Measurements from ENCODE around the gene HSPA4.
"Not testable (repeated sequence)": the region's sequence is repeated elsewhere in the genome, so short reads cannot be mapped to it uniquely, and the experiment has no call there.

Gene HSPA4

GRCh38 chr5:133050521-133050920 is 1.3 kb upstream of the HSPA4 start:
- DNase-seq (ENCODE audit: low spot score): no peak

DNA sequence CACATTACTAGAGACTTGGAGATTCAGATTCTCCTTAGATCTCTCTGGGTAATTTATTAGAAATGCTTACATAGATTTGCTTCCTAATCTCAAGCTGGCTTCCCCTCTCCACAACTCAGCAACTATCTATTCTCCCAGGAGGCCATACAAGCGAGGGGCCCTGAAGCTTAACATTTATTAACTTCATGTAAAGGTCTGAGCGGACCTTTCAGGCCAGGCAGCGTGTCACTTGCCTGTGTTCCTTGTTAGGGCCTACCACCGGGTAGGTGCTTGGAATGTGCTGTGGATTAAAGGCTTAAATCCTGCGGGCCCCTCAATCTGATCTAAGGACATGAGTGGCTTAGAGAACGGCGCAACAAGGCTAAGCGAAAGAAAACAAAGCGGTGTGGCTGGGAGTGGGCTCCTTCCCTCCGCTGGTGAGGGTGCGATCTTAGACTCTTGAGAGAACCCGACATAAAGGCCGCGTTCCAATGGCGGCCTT is 712 bp upstream of the HSPA4 start:
- no peak for DNase-seq (ENCODE audit: low spot score)

DNA sequence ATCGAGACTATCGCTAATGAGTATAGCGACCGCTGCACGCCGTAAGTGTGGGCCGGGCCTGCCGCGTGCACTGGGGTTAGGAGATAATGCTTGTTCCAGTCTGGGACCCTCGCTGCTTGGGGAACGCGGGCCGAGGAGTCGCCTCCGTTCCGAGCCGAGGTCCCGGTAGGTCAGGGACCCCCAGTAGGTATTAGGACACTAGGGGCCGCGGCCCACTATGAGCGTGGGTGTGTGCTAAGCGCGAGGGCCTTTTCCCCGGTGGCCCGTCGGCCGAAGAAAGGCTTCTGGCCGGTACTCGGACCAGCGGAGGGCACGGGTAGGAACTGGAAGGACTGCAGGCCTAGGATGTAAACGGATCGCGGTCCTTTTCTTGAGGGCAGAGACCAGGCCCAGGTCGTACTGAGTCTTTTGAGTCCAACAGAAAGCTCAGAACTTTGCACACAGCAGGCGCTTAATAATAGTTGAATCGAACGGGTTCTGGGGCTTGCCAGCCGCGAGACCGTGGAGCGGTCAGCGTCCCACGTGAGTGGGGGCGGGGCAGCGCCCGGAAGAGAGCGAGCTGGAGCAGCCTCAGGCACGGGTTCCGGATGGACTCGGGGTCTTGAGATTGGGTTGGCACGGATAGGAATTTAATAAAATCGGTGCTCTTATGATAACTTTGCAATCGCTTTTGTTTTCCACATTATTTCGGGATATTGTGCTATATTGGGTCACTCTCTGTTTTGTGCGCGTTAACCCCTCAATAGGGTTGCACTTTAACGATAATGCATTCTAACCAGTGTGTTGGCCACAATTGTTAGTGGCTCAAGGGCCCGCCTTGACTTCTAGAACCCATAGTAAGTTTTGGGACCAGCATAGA is 733 bp downstream of the HSPA4 start:
- DNase-seq (ENCODE audit: low spot score): peak; percentile 81

- no peak for DNase-seq (ENCODE audit: low spot score)
Observed at GRCh38 chr5:133053448-133053847, 1.6 kb downstream of the HSPA4 start.

GRCh38 chr5:133054697-133055471 is 3.1 kb downstream of the HSPA4 start:
- DNase-seq (ENCODE audit: low spot score): no peak

- no peak for DNase-seq (ENCODE audit: low spot score)
Observed at GRCh38 chr5:133056891-133057290, 5.1 kb downstream of the HSPA4 start.

DNA sequence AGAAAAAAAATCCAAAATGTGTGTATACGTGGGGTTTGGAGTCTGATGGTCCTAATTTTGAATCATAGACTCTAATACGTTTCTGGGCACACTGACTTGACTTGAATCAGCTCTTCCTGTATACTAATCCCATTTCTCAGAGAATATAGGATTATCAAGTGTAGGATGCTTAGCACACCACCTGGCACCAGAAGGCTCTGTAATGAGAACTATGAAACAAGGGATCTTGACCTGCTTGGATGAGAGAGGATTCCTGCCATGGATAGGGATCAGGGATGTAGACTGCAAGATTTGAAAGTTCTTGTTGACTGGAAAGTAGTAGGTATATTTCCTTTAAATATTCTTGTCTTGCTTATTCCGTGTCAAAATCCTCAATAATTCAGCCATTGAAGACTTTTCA is 7.8 kb downstream of the HSPA4 start:
- no peak for DNase-seq (ENCODE audit: low spot score)

- DNase-seq (ENCODE audit: low spot score): no peak
Observed at GRCh38 chr5:133062276-133062675, 10.5 kb downstream of the HSPA4 start.

DNA sequence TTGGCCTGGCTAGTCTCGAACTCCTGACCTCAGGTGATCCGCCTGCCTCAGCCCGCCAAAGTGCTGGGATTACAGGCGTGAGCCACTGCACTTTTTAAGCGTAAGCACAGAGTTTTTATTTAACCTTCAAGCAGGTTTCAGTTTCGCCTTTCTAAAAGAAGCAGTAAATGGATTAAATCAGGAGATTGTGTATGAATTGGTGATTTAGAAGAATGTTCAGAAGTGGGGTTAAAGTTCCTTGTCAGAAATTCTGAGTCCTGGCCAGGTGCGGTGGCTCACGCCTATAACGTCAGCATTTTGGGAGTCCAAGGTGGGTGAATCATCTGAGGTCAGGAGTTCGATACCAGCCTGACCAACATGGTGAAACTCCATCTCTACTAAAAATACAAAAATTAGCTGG is 12.2 kb downstream of the HSPA4 start:
- no peak for DNase-seq (ENCODE audit: low spot score)

- DNase-seq (ENCODE audit: low spot score): no peak
Observed at GRCh38 chr5:133065471-133065870, 13.7 kb downstream of the HSPA4 start.

- no peak for DNase-seq (ENCODE audit: low spot score)
Observed at GRCh38 chr5:133066045-133066444, 14.2 kb downstream of the HSPA4 start.

DNA sequence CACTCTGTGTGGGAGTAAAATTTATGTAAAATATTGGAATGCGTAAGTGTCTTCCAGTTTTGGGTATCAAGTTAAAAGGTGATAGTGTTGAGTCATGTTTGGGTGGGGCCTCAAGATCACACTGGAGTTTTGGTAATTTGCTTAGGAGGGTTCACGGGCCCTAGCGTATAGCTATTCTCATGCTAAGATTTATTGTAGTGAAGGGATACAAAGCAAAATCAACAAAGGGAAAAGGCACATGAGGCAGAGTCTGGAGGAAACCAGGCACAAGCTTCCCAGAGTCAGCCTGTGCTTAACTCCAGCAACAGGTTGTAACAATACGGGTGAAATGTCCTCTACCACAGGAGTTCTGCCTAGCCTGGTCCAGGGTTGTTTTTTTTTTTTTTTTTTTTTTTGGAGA is 20.2 kb downstream of the HSPA4 start:
- no peak for DNase-seq (ENCODE audit: low spot score)

- DNase-seq (ENCODE audit: low spot score): no peak
Observed at GRCh38 chr5:133075572-133076536, 24.0 kb downstream of the HSPA4 start.

GRCh38 chr5:133079048-133079447 is 27.2 kb downstream of the HSPA4 start:
- DNase-seq (ENCODE audit: low spot score): no peak

DNA sequence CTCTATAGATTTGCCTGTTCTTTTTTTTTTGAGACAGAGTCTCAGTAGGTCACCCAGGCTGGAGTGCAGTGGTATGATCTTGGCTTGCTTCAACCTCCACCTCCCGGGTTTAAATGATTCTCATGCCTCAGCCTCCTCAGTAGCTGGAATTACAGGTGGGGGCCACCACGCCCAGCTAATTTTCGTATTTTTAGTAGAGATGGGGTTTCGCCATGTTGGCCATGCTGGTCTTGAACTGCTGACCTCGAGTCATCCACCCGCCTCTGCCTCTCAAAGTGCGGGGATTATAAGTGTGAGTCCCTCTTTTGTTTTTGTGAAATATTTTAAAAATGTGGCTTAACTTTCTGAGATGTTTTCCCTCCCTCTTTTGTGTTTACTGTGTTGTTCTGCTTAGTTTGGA is 29.2 kb downstream of the HSPA4 start:
- no peak for DNase-seq (ENCODE audit: low spot score)

DNA sequence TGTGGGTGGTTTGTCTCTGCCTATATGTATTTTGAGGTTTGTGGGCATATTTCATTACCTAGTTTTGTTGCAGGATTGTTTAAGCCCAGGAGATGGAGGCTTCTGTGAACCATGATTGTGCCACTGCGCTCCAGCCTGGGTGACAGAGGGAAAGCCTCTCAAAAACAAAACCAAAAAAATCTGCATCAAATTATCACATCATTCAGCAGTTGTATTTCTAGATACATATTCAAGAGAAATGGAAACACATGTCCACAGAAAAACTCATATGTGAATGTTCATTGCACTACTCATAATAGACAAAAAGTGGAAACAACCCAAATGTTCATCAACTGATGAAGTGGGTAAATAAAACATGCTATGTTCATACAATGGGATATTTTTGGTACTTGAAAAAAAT is 29.9 kb downstream of the HSPA4 start:
- no peak for DNase-seq (ENCODE audit: low spot score)

GRCh38 chr5:133082128-133082527 is 30.3 kb downstream of the HSPA4 start:
- no peak for DNase-seq (ENCODE audit: low spot score)

GRCh38 chr5:133083901-133084300 is 32.1 kb downstream of the HSPA4 start:
- DNase-seq (ENCODE audit: low spot score): no peak

DNA sequence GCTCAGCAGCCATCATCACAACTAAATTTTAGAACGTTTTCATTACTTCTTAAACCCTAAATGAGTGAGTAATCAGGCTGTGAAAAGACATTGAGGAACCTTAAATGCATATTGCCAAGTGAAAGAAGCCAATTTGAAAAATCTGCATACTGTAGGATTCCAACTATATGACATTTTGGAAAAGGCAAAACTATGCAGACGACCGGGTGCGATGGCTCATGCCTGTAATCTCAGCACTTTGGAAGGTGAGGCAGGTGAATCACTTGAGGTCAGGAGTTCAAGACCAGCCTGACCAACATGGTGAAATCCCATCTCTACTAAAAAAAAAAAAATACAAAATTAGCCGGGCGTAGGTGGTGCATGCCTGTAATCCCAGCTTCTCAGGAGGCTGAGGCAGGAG is 33.4 kb downstream of the HSPA4 start:
- DNase-seq (ENCODE audit: low spot score): not testable (repeated sequence)

DNA sequence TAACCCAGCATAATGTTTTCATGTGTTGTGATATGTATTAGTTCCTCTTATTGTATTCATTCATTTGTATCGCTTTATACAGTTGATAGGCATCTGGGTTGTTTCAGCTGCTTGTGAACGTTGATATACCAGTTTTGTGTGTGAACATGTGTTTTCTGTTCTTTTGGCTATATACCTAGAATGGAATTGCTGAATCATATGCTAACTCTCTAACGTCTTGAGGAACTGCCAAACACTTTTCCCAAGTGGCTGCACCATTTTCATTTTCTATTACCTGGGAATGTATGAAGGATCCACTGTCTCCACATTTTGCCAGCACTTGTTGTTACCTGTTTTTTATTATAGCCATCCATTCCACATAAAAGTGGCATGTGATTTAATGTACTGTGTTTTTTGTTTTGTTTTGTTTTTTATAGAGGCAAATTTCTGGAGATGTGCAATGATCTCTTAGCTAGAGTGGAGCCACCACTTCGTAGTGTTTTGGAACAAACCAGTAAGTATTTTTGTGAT is 34.6 kb downstream of the HSPA4 start:
- DNase-seq (ENCODE audit: low spot score): no peak

DNA sequence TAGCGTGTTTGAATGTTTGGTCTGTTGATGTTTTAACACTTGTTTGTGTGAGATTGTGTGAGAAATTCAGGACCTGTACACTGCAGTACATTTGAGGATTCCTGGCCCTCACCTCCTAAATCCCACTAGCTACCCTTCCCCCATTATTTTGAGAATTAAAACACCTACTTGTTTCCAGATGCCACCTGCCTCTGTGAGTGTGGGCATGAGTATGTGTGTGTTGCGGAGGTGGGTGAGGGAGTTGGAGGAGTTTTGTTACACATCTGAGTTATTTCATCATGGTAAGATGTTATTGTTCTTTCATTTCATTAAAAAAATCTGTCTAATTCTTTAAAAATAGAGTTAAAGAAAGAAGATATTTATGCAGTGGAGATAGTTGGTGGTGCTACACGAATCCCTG is 36.3 kb downstream of the HSPA4 start:
- DNase-seq (ENCODE audit: low spot score): no peak

DNA sequence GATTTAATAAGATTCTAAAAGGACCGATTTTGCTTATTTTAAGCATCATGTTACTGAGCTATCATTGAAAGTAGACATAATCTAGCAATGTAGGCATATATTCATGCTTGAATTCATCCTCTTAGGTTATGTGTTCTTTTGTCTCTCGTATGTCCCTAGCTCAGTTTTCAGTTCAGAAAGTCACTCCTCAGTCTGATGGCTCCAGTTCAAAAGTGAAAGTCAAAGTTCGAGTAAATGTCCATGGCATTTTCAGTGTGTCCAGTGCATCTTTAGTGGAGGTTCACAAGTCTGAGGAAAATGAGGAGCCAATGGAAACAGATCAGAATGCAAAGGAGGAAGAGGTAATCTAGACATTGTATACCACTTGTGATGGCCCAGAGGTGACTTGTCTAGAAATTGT is 39.2 kb downstream of the HSPA4 start:
- no peak for DNase-seq (ENCODE audit: low spot score)
